GM21825 (cell line): ENCODE measurements around the gene GOLGA6B.
"Not testable (repeated sequence)": the region's sequence is repeated elsewhere in the genome, so short reads cannot be mapped to it uniquely, and the experiment has no call there.

ENCODE experiments used
- ATAC-seq: cut with Tn5 transposase; IDR thresholded peaks from one replicate; pipeline ENCODE4 v1.9.1; 2021; ENCODE audit warnings: mild to moderate bottlenecking, moderate library complexity; ENCODE audit not compliant: unreplicated experiment

The GOLGA6B gene

DNA sequence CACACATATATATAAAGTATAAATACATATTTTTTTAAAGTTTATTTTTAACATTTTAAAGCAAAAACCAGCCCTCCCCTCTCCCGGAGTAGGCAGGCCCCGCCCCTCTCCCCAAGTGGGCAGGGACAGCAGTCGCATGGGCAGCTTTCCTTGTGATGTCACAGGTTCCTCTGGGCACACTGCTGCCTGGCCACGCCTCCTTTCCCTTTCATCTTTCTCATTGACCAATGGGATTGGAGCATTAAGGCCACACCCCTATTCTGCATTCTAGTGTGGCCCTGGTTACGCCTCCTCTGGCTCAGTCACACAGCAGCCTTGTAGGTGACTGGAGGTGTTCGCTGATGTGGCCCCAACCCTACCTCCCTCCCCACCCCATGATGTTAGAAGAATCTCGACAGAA is at the start of gene GOLGA6B:
GOLGA6B (plus strand) TSS at position 301 of the 400 bp plus-strand sequence; CDS start at position 342, 41 bp downstream.
- ATAC-seq: not testable (repeated sequence)

DNA sequence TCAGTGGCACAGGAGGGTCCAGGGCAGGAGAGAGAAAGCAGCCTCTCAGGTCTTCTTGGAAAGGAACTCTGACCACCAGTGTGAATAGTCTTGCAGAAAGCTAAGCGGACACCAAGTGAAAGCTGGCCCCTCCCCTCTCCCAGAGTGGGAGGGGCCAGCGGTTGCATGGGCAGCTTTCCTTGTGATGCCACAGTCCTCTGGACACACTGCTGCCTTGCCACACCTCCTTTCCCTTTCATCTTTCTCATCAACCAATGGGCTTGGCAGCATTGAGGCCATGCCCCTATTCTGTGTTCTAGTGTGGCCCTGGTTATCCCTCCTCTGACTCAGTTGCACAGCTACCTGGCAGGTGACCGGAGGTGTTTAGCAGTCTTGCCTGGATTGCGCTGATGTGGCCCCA is 49.7 kb upstream of the GOLGA6B start:
- ATAC-seq: no peak

GRCh38 chr15:72608084-72608483 is 46.4 kb upstream of the GOLGA6B start:
- ATAC-seq: not testable (repeated sequence)

- no peak for ATAC-seq
Observed at GRCh38 chr15:72609862-72610261, 44.6 kb upstream of the GOLGA6B start.

DNA sequence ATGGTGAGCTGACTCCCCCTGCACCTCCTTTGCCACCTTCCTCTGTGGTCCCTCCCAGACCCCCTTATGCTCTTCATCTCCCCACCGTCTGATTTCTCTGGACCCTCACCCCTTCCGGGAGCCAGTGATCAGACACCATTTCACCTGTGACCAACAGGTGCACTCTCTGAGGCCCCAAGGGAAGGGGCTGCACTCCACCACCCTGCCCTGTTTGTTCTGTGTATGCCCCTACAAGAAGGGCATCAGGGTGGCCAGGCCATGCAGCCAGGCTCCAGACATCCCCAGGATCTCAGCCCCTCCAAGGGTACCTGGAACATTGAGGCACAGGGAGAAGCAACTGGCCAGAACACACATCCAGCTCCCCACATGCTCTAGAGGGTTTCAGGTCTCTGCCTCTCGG is 42.2 kb upstream of the GOLGA6B start:
- not testable (repeated sequence) for ATAC-seq

- no peak for ATAC-seq
Observed at GRCh38 chr15:72614810-72615532, 39.5 kb upstream of the GOLGA6B start.

DNA sequence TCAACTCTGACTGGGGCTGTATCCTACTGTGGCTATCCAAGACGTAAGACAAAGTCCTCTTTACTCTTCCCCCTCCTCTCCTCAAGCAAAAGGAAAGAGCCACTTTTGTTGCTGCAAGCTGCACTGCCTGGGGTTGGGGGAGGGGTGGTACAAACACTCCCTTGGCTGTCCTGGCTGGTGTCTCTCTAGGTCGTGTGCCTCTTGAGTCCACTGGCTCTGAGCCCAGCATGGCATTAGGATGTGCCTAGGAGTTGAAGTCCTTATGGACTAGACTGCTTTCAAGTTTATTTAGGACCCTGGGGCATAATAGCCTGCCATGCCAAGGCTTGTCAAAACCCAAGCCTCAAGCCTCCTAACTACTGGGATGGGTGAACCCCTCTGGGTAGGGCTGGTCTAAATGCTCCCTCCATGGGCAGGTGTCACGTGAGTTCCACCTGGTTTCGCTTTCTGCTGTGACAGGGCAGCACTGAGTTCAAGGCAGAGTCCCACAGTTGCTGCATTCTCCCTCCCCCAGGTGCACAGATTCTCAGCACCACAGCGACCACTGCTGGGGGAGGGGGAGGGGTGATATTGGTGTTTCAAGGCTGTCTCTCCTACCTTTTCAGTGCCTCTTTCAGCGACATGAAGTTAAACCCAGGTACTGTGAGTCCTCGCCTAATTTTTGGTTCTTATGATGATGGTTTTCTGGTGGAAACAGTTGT is 38.8 kb upstream of the GOLGA6B start:
- ATAC-seq: not testable (repeated sequence)

GRCh38 chr15:72616491-72617210 is 37.8 kb upstream of the GOLGA6B start:
- no peak for ATAC-seq

DNA sequence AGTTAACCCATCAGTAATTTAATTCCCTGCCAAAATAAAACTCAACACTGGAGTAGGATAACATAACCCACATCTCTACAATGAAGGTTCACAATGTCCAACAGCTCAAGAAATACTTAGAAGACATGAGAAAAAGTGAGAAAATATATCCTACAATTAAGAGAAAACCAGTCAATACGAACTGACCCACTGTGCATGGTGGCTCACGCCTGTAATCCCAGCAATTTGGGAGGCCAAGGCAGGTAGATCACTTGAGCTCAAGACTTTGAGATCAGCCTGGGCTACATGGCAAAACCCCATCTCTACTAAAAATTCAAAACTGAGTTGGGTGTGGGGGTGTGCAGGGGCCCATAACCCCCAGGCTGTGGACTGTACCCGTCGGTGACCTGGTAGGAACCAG is 30.6 kb upstream of the GOLGA6B start:
- ATAC-seq: not testable (repeated sequence)

DNA sequence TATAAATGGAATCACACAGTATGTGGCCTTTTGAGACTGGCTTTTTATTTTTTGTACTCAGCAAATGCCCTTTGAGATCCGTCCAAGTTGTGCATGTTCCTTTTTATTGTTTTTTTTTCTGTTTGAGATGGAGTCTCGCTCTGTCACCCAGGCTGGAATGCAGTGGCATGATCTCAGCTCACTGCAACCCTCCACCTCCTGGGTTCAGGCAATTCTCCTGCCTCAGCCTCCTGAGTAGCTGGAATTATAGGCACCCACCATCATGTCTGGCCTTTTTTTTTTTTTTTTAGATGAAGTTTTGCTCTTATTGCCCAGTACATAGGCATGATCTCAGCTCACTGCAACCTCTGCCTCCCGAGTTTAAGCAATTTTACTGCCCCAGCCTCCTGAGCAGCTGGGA is 28.3 kb upstream of the GOLGA6B start:
- not testable (repeated sequence) for ATAC-seq

GRCh38 chr15:72628249-72629067 is 26.0 kb upstream of the GOLGA6B start:
- not testable (repeated sequence) for ATAC-seq

- ATAC-seq: not testable (repeated sequence)
Observed at GRCh38 chr15:72629068-72629570, 25.4 kb upstream of the GOLGA6B start.

GRCh38 chr15:72636519-72637282 is 17.8 kb upstream of the GOLGA6B start:
- ATAC-seq: peak; percentile 69

DNA sequence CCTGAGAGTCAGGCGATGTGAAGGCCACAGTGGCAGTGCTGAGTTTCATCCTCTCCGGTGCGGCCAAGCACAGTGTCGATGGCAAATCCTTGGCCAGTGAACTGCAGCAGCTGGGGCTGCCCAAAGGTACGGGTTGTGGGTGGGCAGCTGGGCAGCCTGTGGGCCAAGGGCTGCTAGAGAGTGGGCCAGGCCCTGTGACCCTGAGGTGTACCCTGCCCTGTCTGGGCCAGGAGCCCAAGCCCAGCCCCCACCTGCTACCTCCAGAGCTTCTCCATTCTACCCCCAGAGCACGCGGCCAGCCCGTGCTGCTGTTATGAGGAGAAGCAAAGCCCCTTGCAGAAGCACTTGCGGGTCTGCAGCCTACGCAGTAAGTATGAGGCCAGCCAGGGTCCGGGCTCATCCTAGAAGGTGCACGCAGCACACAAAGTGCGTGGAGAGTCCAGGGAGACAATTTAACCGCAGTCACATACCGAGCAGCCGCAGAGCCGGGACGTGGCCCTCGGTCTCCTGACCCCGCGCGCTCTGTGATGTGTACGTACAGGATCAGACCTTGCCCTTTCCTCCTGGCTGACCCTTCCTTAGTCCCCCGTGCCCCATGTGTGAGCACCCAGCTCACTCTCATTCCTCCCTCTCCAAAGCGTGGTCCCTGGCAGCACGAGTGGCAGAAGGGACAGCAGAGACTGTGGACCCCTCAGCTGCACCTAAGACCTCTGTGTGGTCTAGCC is 14.6 kb upstream of the GOLGA6B start:
- not testable (repeated sequence) for ATAC-seq

- not testable (repeated sequence) for ATAC-seq
Observed at GRCh38 chr15:72642271-72642670, 12.2 kb upstream of the GOLGA6B start.

- not testable (repeated sequence) for ATAC-seq
Observed at GRCh38 chr15:72648631-72649253, 5.8 kb upstream of the GOLGA6B start.

DNA sequence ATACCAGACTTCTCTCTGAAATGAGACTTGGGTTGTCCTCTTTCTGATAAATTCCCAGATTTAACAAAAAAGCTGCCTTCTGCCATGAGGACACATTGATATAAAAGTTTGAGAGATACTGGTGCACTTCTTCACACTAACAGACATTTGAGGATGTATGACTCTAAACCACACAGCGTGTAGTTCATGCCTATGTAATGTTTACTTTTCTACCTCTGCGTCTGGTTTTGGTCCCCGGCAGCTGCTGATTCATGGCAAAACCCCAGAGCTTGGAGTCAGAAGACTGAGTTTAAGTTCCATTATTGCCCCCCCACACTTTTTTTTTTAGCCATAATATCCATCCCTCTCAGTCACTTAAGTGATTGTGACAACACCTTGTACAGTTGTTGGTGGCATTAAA is 1.5 kb downstream of the GOLGA6B start:
- not testable (repeated sequence) for ATAC-seq

DNA sequence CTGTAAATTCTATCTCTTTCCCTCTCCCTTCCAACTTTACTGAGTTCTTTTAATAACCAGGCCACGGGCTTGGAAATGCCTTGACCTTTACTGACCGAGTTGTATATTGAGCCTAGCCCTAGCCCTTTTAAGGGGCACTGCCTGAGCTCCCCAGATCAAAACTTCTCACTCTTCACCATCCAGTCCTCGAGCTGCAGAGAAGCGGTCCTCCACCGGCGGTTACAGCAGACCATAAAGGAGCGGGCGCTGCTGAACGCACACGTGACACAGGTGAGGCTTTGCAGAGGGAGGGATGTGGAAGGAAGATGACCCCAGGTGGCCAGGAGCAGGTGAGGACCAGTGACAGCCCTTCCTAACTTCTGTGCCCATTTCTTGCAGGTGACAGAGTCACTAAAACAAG is 6.6 kb downstream of the GOLGA6B start:
- ATAC-seq: not testable (repeated sequence)

DNA sequence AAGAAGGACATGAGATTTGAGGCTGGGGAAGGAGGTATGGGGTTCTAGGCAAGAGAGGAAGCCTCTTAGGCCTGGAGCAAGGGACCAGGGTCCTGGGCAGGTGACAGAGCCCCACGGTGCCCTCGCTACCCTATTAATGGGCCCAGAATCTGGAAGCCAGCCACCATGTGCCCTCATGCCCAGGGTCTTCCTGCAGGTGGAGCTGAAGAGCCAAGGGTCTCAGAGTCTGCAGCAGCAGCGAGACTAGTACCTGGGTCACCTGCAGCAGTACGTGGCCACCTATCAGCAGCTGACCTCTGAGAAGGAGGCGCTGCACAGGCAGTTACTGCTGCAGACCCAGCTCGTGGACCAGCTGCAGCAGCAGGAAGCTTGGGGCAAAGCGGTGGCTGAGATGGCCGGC is 9.4 kb downstream of the GOLGA6B start:
- not testable (repeated sequence) for ATAC-seq
